HEK293 (cell line): ENCODE data around the gene ZNF749.

Experiments used
- SALL2 ChIP-seq: fragments of 450-650 bp; formaldehyde crosslinking; IDR thresholded peaks from 2 replicates; pipeline ENCODE4 v1.5.0; 2017; ENCODE audit warnings: missing biosample characterization, mild to moderate bottlenecking, missing genetic modification characterization, borderline replicate concordance
- SP2 ChIP-seq: fragments of 450-650 bp; formaldehyde crosslinking; IDR thresholded peaks from 2 replicates; pipeline ENCODE4 v1.5.1; 2016; ENCODE audit warnings: missing biosample characterization, missing genetic modification characterization
- YY1 ChIP-seq: fragments of 450-650 bp; formaldehyde crosslinking; IDR thresholded peaks from 2 replicates; pipeline ENCODE4 v1.5.1; 2018; ENCODE audit warnings: missing biosample characterization, missing genetic modification characterization
- ZNF121 ChIP-seq: fragments of 450-650 bp; formaldehyde crosslinking; IDR thresholded peaks from 2 replicates; pipeline ENCODE4 v1.5.1; 2016; ENCODE audit warnings: missing biosample characterization, missing genetic modification characterization
- ZNF157 ChIP-seq: fragments of 450-650 bp; formaldehyde crosslinking; IDR thresholded peaks from 2 replicates; pipeline ENCODE4 v1.5.1; 2016; ENCODE audit warnings: missing biosample characterization, missing genetic modification characterization
- ZNF274 ChIP-seq, 2 experiments: fragments of 200-500 bp in 1 of 2; fragments of 450-650 bp in 1 of 2; sonication (Bioruptor generic) in 1 of 2; formaldehyde crosslinking in 1 of 2; IDR thresholded peaks; 2 replicates each; pipeline versions ENCODE4 v1.5.1 to v1.6.1; 2014 to 2016; ENCODE audit warnings: borderline replicate concordance in 1 of 2, inconsistent platforms in 1 of 2, low read length in 1 of 2, missing biosample characterization in 1 of 2, missing genetic modification characterization in 1 of 2
- ZNF416 ChIP-seq: fragments of 450-650 bp; formaldehyde crosslinking; IDR thresholded peaks from 2 replicates; pipeline ENCODE4 v1.5.1; 2016; ENCODE audit warnings: missing biosample characterization, missing genetic modification characterization
- ZNF530 ChIP-seq: fragments of 450-650 bp; formaldehyde crosslinking; IDR thresholded peaks from 2 replicates; pipeline ENCODE4 v1.5.1; 2016; ENCODE audit warnings: low read depth, missing biosample characterization, missing genetic modification characterization
- ZNF843 ChIP-seq: fragments of 450-650 bp; formaldehyde crosslinking; IDR thresholded peaks from 2 replicates; pipeline ENCODE4 v1.5.1; 2016; ENCODE audit warnings: missing biosample characterization, missing genetic modification characterization
- TF ChIP-seq, protein P1 (sequence below): fragments of 450-650 bp; formaldehyde crosslinking; IDR thresholded peaks from 2 replicates; pipeline ENCODE4 v1.5.1; 2016; ENCODE audit warnings: missing biosample characterization, missing genetic modification characterization
- TF ChIP-seq, protein P2 (sequence below): fragments of 450-650 bp; formaldehyde crosslinking; IDR thresholded peaks from 2 replicates; pipeline ENCODE4 v1.5.1; 2016; ENCODE audit warnings: missing biosample characterization, missing genetic modification characterization
- TF ChIP-seq, protein P3 (sequence below): fragments of 450-650 bp; formaldehyde crosslinking; IDR thresholded peaks from 2 replicates; pipeline ENCODE4 v1.5.1; 2016; ENCODE audit warnings: missing biosample characterization, missing genetic modification characterization, low read depth
- TF ChIP-seq, protein P4 (sequence below): fragments of 450-650 bp; formaldehyde crosslinking; IDR thresholded peaks from 2 replicates; pipeline ENCODE4 v1.5.1; 2016; ENCODE audit warnings: missing biosample characterization, missing genetic modification characterization
- TF ChIP-seq, protein P5 (sequence below): fragments of 450-650 bp; formaldehyde crosslinking; IDR thresholded peaks from 2 replicates; pipeline ENCODE4 v1.5.1; 2016; ENCODE audit warnings: missing biosample characterization, missing genetic modification characterization

DNA sequence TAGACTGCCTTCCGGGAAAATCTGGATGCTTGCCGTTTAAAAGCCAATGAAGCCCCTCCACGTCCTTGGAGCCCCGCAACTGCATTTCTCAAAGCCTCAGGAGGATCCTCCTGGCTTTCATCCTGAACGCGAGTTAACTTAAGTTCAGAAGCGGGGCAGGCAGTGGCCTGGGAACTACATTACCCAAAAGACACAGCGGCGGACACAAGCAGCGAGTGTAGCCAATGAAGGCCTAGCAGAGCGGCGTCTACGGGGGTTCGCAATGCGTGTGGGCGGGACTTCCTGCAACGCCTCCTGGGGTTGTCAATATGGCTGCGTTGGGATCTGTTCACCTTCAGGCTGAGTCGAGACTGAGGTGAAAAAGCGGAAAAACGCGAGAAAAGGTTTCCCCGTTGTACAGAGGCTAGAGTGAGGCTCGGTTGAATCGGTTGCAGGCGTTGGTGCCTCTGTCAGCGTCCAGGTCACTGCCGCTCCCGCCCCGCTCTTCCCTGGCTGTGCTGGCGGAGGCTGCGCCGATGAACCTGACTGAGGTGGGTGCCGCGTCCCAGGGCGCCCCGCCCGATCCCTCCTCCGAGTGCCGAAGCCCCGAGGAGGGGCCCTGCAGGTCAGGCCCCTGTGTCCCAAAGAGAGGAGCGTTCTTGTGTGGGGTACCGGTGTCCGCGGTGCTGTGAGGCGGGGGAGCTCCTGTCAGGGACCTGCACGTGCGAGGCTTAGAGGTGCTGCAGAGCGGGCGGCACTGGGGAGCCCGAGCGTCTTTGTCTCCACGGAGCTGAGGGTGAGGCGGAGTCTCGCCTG, 24.1 kb upstream of the ZNF749 start, which contains the start of gene ZNF17:
- TF ChIP-seq ZNF843 (tag by site-specific recombination) = no peak
- TF ChIP-seq, protein P1, sequence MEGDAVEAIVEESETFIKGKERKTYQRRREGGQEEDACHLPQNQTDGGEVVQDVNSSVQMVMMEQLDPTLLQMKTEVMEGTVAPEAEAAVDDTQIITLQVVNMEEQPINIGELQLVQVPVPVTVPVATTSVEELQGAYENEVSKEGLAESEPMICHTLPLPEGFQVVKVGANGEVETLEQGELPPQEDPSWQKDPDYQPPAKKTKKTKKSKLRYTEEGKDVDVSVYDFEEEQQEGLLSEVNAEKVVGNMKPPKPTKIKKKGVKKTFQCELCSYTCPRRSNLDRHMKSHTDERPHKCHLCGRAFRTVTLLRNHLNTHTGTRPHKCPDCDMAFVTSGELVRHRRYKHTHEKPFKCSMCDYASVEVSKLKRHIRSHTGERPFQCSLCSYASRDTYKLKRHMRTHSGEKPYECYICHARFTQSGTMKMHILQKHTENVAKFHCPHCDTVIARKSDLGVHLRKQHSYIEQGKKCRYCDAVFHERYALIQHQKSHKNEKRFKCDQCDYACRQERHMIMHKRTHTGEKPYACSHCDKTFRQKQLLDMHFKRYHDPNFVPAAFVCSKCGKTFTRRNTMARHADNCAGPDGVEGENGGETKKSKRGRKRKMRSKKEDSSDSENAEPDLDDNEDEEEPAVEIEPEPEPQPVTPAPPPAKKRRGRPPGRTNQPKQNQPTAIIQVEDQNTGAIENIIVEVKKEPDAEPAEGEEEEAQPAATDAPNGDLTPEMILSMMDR (tag by site-specific recombination) = no peak
- no peak for TF ChIP-seq ZNF274 (IDR thresholded peaks at IDR 0.05; ENCODE audit: low read length)
- TF ChIP-seq ZNF274 (tag by site-specific recombination; IDR thresholded peaks at IDR 0.05; ENCODE audit: borderline replicate concordance) = no peak
- TF ChIP-seq, protein P2, sequence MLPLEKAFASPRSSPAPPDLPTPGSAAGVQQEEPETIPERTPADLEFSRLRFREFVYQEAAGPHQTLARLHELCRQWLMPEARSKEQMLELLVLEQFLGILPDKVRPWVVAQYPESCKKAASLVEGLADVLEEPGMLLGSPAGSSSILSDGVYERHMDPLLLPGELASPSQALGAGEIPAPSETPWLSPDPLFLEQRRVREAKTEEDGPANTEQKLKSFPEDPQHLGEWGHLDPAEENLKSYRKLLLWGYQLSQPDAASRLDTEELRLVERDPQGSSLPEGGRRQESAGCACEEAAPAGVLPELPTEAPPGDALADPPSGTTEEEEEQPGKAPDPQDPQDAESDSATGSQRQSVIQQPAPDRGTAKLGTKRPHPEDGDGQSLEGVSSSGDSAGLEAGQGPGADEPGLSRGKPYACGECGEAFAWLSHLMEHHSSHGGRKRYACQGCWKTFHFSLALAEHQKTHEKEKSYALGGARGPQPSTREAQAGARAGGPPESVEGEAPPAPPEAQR = no peak
- no peak for TF ChIP-seq ZNF157 (tag by site-specific recombination)
- TF ChIP-seq ZNF530 (tag by site-specific recombination) = no peak
- no peak for TF ChIP-seq SALL2 (tag by site-specific recombination)
- peak; percentile 83 for TF ChIP-seq SP2
- no peak for TF ChIP-seq ZNF416 (tag by site-specific recombination)
- TF ChIP-seq, protein P3, sequence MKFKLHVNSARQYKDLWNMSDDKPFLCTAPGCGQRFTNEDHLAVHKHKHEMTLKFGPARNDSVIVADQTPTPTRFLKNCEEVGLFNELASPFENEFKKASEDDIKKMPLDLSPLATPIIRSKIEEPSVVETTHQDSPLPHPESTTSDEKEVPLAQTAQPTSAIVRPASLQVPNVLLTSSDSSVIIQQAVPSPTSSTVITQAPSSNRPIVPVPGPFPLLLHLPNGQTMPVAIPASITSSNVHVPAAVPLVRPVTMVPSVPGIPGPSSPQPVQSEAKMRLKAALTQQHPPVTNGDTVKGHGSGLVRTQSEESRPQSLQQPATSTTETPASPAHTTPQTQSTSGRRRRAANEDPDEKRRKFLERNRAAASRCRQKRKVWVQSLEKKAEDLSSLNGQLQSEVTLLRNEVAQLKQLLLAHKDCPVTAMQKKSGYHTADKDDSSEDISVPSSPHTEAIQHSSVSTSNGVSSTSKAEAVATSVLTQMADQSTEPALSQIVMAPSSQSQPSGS = no peak
- peak; percentile 64; the same call in 1 of the 2 replicates for TF ChIP-seq YY1 (tag by site-specific recombination)
- no peak for TF ChIP-seq ZNF121 (tag by site-specific recombination)
- TF ChIP-seq, protein P4, sequence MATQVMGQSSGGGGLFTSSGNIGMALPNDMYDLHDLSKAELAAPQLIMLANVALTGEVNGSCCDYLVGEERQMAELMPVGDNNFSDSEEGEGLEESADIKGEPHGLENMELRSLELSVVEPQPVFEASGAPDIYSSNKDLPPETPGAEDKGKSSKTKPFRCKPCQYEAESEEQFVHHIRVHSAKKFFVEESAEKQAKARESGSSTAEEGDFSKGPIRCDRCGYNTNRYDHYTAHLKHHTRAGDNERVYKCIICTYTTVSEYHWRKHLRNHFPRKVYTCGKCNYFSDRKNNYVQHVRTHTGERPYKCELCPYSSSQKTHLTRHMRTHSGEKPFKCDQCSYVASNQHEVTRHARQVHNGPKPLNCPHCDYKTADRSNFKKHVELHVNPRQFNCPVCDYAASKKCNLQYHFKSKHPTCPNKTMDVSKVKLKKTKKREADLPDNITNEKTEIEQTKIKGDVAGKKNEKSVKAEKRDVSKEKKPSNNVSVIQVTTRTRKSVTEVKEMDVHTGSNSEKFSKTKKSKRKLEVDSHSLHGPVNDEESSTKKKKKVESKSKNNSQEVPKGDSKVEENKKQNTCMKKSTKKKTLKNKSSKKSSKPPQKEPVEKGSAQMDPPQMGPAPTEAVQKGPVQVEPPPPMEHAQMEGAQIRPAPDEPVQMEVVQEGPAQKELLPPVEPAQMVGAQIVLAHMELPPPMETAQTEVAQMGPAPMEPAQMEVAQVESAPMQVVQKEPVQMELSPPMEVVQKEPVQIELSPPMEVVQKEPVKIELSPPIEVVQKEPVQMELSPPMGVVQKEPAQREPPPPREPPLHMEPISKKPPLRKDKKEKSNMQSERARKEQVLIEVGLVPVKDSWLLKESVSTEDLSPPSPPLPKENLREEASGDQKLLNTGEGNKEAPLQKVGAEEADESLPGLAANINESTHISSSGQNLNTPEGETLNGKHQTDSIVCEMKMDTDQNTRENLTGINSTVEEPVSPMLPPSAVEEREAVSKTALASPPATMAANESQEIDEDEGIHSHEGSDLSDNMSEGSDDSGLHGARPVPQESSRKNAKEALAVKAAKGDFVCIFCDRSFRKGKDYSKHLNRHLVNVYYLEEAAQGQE (tag by site-specific recombination) = no peak
- TF ChIP-seq, protein P5, sequence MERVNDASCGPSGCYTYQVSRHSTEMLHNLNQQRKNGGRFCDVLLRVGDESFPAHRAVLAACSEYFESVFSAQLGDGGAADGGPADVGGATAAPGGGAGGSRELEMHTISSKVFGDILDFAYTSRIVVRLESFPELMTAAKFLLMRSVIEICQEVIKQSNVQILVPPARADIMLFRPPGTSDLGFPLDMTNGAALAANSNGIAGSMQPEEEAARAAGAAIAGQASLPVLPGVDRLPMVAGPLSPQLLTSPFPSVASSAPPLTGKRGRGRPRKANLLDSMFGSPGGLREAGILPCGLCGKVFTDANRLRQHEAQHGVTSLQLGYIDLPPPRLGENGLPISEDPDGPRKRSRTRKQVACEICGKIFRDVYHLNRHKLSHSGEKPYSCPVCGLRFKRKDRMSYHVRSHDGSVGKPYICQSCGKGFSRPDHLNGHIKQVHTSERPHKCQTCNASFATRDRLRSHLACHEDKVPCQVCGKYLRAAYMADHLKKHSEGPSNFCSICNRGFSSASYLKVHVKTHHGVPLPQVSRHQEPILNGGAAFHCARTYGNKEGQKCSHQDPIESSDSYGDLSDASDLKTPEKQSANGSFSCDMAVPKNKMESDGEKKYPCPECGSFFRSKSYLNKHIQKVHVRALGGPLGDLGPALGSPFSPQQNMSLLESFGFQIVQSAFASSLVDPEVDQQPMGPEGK = no peak
